ENCODE measurements around the gene MEF2A. TPM values are rescaled to one million over a fixed set of nuclear protein-coding genes. Genes with fewer than 3 reads are reported as not detected.

MEF2A gene
- total RNA-seq, 1 experiment from 2014 or later: 76.3 TPM

- peak; percentile 80 for DNase-seq (ENCODE audit: low spot score)
These were observed 138.0 kb downstream of the MEF2A start for GRCh38 chr15:99703603-99704443.

- DNase-seq (ENCODE audit: low spot score): peak; percentile 83
These were observed 138.7 kb downstream of the MEF2A start for GRCh38 chr15:99704444-99704838.

- no peak for DNase-seq (ENCODE audit: low spot score)
These were observed 140.9 kb downstream of the MEF2A start for GRCh38 chr15:99706557-99707303.

GRCh38 chr15:99707473-99708270 is 141.9 kb downstream of the MEF2A start:
- peak; percentile 34 for DNase-seq (ENCODE audit: low spot score)

GRCh38 chr15:99708563-99708962 is 142.8 kb downstream of the MEF2A start:
- DNase-seq (ENCODE audit: low spot score): peak; percentile 77

GRCh38 chr15:99709243-99709986 is 143.6 kb downstream of the MEF2A start:
- DNase-seq (ENCODE audit: low spot score): no peak

- DNase-seq (ENCODE audit: low spot score): no peak
These were observed 145.8 kb downstream of the MEF2A start for GRCh38 chr15:99711625-99712024.

- DNase-seq (ENCODE audit: low spot score): no peak
These were observed 146.6 kb downstream of the MEF2A start for GRCh38 chr15:99712415-99712814.

GRCh38 chr15:99716540-99717095 is 150.8 kb downstream of the MEF2A start:
- DNase-seq (ENCODE audit: low spot score): no peak

GRCh38 chr15:99717161-99718009 is 151.6 kb downstream of the MEF2A start:
- DNase-seq (ENCODE audit: low spot score): no peak

- no peak for DNase-seq (ENCODE audit: low spot score)
These were observed 152.6 kb downstream of the MEF2A start for GRCh38 chr15:99718421-99718820.

GRCh38 chr15:99719096-99719541 is 153.3 kb downstream of the MEF2A start:
- DNase-seq (ENCODE audit: low spot score): peak; percentile 60

- DNase-seq (ENCODE audit: low spot score): no peak
These were observed 154.7 kb downstream of the MEF2A start for GRCh38 chr15:99720533-99720932.

GRCh38 chr15:99721104-99721778 is 155.5 kb downstream of the MEF2A start:
- DNase-seq (ENCODE audit: low spot score): no peak

GRCh38 chr15:99721896-99722295 is 156.1 kb downstream of the MEF2A start:
- DNase-seq (ENCODE audit: low spot score): no peak

GRCh38 chr15:99722406-99722805 is 156.6 kb downstream of the MEF2A start:
- DNase-seq (ENCODE audit: low spot score): no peak

GRCh38 chr15:99726333-99726732 is 160.5 kb downstream of the MEF2A start:
- DNase-seq (ENCODE audit: low spot score): no peak

- no peak for DNase-seq (ENCODE audit: low spot score)
These were observed 161.5 kb downstream of the MEF2A start for GRCh38 chr15:99727330-99727729.

- no peak for DNase-seq (ENCODE audit: low spot score)
These were observed 161.9 kb downstream of the MEF2A start for GRCh38 chr15:99727733-99728132.
